NK-92 treated with Interleukin-12 subunit alpha and Interleukin-12 subunit beta, amount 100 ng/mL, for 24 hours (cell line): ENCODE measurements around the gene COX5A.

Experiments
- DNase-seq: peaks from one replicate; lab custom pipeline; 2025; lab: John Stamatoyannopoulos, UW

Gene COX5A

GRCh38 chr15:74872702-74873035 is 65.2 kb downstream of the COX5A start:
- DNase-seq: no peak

- no peak for DNase-seq
Observed at GRCh38 chr15:74870436-74871215, 67.2 kb downstream of the COX5A start.
